HG03025 (cell line): ENCODE measurements around the gene UNC13B.
"Not testable (repeated sequence)": the region's sequence is repeated elsewhere in the genome, so short reads cannot be mapped to it uniquely, and the experiment has no call there.

ENCODE experiments used
- ATAC-seq: cut with Tn5 transposase; IDR thresholded peaks from one replicate; pipeline ENCODE4 v1.9.1; 2021; ENCODE audit warnings: mild to moderate bottlenecking, moderate library complexity; ENCODE audit not compliant: unreplicated experiment, low FRiP score

Gene UNC13B

DNA sequence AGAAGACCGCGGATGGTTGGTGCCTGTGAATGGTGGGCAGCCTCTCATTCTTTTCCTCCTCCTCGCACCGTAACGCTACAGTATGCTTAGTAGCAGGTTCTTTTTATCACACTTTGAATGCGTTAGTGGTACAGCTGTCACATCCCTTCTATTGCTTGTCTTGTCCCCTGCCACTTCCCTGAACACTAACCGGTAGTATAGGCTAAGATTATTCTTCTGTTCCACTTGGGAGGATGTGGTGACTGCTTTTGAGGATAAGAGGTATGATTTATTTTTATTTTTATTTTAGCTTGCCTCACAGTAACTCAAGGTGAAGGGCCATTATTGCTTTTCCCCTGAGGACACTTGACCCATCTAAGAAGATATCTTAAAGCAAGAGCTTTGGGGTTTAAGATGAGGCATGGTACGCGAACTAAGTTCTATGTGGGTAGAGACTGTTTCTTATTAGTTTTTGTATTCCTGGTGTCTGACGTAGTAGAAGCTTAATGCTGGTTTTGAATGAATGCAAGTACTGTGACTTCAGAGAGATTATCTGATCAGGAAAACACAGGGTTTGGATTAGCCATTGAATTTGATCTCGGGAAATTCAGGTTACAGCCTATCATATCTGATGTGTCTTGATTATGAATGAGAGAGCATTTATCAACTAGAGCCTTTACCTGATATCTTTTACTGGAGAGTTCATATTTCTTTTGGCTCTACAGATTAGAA lies 951 bp downstream of the UNC13B start:
- no peak for ATAC-seq

DNA sequence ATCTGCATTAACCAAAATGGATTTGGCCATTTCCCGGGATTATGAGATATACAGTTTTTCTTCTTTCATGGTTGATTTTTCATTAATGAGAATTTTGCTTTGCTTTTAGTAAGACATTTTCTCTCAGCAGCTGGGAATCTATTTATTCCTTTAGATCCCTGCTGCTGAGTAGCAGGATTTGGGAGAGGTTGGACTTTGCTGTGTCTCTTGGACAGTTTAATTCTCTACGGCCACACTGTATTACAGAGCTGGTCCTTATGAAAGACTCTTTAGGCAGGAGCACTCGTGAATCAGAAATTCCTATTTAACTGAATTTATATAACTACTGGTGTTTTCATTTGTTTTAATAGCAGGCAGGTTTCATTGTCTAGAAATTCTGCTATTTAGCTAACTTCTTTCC lies 1.6 kb downstream of the UNC13B start:
- no peak for ATAC-seq

DNA sequence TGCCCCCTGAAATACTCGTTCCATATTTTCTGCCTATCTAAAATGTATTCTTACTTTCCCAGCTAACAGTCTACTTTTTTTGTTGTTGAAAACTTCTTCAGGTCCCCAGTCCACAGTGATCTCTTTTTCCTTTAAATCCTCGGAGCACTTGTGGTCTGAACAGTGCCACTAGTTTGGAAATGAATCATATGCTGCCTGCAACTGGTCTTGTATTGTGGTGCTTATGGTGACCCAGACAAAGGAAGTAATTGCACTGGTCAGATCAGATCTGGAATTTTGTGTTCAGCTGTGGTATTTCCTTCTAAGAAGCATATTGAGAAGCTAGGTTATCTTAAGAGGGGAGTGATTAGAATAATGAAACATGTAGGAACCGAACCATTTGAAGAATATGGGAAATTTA lies 2.9 kb downstream of the UNC13B start:
- ATAC-seq: no peak

DNA sequence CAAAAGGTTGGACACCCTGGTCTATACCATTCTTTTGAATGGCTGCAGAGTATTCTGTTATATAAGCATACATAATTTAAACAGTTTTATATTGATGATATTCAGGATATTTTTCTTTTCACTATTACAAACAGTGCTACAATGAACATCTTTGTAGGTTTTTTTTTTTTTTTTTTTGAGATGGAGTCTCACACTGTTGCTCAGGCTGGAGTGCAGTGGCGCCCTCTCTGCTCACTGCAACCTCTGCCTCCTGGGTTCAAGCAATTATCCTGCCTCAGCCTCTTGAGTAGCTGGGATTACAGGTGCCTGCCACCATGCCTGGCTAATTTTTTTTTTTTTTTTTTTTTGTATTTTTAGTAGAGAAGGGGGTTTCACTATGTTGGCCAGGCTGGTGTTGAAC lies 5.6 kb downstream of the UNC13B start:
- ATAC-seq: not testable (repeated sequence)

DNA sequence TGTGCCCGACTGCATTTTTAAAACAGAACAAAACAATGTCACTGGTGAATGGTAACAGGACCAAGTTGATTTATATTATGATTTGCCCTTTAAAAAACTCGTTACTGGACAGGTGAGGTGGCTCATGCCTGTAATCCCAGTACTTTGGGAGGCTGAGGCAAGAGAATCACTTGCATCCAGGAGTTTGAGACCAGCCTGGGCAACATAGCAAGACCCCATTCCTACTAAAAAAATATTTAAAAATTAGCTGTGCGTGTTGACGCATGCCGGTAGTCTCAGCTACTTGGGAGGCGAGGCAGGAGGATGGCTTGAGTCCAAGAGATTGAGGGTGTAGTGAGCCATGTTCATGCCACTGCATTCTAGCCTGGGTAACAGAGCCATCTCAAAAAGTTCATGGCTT lies 7.2 kb downstream of the UNC13B start:
- ATAC-seq: no peak

DNA sequence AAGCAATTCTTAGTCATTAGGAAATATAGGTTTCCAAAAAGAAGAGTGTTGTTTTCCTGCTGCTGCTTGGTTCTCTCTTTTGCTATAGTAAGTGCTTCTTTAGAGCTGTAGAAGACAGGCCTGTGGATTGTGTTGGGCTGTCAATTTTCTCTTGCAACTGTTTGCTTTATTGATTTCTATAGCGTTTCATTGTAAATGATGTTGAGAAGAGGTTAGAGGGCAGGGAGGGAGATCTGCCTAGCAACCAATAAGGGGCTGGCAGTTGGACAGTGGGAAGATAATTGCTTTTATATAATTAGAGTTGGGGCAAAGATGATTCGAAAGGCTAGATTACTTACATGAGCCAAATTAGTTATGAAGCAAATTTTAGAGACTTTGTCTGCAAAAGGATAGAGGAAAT lies 11.1 kb downstream of the UNC13B start:
- no peak for ATAC-seq

DNA sequence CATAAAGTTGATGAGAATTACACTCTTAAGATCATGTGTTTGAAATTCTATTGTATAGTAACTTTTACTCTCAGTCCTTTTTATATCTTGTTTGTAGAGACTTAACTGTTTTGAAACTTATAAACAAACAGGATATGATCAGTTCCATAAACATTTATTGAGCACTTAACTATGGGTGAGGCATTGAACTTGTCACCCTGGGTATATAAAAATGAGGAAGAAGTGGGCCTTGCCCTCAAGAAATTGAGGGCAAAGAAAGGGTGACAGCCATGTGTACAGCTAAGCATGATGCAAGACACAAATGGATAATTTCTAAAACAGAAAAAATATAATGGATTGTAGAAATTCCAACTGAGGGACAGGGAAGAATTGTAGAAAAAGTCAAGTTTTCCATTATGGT lies 15.7 kb downstream of the UNC13B start:
- no peak for ATAC-seq

DNA sequence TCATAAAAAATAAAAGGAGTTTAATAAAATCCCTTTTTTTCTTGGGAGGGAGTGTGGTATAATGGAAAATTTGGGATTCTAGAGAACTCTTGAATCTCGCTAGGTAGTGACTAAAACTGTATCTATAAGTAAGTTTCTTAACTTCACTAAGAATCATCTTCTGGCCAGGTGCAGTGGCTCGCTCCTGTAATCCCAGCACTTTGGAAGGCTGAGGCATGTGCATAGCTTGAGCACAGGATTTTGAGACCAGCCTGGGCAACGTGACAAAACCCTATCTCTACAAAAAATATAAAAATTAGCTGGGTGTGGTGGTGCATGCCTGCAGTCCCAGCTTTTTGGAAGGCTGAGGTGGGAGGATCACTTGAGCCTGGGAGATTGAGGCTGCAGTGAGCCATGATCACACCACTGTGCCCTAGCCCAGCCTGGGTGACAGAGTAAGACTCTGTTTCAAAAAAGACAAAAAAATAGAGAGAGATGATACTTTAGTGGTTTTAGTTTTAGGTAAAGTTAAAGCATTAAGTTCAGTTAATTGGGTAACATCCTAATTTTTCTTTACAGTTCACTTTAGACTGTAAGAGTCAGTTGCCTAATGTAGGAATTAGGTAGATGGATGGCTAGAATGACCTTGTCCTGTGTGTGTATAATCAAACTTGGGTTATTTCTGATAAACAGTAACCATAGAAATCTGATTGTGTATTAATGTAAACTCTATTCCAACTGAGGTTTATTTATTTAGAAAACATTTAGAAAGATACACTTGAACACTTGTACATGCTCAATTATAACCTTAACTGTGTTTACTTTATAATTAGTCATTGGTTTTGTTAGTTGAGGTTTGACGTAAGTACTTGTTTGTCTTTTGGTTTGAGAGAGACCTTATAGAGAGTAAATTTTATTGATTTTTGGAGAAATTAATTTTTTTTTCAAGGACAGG lies 17.8 kb downstream of the UNC13B start:
- ATAC-seq: no peak

DNA sequence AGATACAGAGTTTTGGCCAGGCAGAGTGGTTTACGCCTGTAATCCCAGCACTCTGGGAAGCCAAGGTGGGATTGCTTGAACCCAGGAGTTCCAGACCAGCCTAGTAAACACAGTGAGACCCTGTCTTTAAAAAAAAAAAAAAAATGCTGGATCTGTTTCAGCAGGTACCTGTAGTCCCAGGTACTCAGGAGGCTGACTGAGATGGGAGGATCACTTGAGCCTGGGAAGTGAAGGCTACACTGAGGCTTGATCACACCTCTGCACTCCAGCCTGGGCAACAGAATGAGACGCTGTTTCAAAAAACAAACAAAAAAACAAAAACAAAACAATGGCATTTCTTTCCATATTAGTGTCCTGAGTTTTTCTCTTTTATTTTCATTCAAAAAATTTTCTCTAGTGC lies 19.0 kb downstream of the UNC13B start:
- no peak for ATAC-seq

DNA sequence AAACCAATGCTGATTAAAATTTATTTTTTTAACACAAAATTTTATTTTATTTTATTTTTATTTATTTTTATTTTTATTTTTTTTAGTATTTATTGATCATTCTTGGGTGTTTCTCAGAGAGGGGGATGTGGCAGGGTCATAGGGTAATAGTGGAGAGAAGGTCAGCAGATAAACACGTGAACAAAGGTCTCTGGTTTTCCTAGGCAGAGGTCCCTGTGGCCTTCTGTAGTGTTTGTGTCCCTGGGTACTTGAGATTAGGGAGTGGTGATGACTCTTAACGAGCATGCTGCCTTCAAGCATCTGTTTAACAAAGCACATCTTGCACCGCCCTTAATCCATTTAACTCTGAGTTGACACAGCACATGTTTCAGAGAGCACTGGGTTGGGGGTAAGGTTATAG lies 20.6 kb downstream of the UNC13B start:
- not testable (repeated sequence) for ATAC-seq

DNA sequence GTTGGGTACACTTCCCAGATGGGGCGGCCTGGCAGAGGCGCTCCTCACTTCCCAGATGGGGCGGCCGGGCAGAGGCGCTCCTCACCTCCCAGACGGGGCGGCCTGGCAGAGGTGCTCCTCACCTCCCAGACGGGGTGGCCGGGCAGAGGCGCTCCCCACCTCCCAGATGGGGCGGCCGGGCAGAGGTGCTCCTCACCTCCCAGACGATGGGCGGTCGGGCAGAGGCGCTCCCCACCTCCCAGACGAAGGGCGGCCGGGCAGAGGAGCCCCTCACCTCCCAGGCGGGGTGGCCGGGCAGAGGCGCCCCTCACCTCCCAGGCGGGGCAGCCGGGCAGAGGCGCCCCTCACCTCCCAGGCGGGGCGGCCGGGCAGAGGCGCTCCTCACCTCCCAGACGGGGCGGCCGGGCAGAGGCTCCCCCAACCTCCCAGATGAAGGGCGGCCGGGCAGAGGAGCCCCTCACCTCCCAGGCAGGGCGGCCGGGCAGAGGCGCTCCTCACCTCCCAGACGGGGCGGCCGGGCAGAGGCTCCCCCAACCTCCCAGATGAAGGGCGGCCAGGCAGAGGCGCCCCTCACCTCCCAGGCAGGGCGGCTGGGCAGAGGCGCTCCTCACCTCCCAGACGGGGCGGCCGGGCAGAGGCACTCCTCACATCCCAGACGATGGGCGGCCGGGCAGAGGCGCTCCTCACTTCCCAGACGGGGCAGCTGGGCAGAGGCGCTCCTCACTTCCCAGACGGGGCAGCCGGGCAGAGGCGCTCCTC lies 21.4 kb downstream of the UNC13B start:
- not testable (repeated sequence) for ATAC-seq

DNA sequence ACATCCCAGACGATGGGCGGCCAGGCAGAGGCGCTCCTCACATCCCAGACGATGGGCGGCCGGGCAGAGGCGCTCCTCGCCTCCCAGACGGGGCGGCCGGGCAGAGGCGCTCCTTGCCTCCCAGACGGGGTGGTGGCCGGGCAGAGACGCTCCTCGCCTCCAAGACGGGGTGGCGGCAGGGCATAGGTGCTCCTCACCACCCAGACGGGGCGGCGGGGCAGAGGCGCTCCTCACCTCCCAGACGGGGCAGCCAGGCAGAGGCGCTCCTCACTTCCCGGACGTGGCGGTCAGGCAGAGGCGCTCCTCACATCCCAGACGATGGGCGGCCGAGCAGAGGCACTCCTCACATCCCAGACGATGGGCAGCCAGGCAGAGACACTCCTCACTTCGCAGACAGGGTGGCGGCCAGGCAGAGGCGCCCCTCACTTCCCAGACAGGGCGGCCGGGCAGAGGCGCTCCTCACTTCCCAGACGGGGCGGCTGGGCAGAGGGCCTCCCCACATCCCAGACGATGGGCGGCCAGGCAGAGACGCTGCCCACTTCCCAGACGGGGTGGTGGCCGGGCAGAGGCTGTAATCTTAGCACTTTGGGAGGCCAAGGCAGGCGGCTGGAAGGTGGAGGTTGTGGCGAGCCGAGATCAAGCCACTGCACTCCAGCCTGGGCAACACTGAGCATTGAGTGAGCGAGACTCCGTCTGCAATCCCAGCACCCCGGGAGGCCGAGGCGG lies 22.1 kb downstream of the UNC13B start:
- not testable (repeated sequence) for ATAC-seq

DNA sequence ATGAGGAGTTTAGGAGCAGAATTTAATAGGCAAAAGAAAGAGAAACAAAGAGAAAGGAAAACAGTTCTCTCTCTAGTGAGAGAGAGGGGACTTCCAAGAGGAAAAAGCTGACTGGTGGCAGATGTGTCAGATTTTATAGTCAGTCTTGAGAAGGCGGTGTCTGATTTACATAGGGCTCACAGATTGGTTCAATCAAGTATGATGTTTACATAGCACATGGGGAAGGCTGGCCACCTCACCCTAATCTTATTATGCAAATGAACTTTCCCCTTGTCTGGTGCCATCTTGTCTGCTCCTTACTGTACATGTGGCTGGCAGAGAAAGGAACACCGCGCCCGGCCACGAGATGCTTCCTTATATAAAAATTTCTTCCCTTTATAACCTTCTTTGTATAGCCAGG lies 24.7 kb downstream of the UNC13B start:
- ATAC-seq: no peak

DNA sequence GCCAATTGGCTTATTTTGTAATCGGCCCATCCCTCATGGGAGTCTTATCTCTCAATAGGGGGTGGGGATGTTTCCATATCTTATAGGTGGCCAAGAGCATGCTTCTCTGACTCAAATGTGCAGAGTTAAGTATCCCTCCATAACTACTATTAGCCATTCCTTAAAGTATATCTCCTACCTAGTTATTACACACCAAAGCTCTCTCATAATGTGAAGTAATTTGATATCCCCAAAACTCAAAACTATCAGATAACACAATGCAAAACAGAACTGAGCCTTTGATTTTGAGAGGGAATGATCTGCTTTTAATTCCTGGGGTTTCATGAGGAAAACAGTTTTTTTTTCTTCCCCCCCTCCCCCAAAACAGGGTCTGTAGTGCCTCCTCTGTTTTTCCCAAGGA lies 28.4 kb downstream of the UNC13B start:
- no peak for ATAC-seq

DNA sequence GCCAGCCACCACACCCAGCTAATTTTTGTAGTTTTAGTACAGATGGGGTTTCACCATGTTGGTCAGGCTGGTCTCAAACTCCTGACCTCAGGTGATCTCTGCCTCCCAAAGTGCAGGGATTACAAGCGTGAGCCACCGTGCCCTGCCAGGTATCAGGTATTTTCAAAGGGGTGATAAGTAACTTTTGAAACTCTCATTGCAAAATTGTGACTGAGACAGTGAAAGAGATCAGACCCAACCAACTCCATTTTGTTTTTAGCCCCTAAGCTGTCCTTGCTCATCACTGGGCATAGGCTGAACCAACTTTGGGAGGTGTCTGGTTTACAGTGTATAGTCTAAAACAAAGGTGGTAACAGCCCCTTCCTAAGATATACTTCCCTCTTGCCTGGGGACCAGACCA lies 29.3 kb downstream of the UNC13B start:
- no peak for ATAC-seq

DNA sequence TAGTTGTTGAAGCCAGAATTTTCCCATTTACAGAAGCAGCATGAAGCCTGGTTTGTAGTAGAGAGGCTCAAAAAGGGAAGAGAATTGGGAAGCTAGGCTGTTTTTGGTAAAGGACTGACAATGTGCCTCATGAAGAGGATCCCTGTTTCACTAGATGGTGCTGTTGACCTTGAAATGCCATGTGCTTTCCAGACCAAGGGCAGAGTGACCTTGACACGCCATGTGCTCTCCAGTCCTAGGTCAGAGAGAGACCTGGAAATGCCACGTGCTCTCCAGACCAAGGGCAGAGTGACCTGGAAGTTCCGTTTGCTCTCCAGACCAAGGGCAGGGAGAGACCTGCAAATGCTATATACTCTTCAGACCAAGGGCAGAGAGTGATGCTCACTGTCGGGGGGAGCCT lies 32.0 kb downstream of the UNC13B start:
- ATAC-seq: no peak

DNA sequence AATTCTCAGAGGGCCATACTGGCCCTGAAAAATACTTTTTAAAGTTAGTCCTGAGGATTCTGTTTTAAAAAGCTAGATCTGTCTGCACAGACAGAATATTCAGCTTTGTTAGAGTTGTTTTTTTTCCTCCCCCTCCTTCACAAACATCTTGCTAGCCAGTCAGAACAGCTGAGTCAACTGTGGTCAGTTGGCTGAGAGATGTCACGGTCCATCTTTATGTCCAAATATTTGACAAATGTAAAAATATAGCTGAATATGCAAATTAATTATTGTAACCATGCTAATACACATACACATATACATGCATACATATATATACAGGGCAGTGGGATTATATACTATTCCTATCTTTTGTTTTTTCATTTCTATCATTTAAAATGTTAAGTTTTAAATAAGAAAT lies 33.9 kb downstream of the UNC13B start:
- no peak for ATAC-seq

DNA sequence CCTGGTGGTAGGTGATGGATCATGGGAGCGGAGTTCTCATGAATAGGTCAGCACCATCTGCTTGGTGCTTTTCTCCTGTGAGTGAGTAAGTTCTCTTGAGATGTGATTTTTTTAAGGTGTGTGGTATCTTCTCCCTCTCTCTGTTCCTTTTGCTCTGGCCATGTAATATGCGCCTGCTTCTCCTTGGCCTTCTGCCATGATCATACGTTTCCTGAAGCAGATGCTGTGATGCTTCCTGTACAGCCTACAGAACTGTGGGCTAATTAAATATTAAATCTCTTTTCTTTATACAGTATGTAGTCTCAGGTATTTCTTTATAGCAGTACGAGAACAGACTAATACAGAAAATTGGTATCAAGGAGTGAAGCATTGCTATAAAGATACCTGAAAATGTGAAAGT lies 36.4 kb downstream of the UNC13B start:
- ATAC-seq: no peak

DNA sequence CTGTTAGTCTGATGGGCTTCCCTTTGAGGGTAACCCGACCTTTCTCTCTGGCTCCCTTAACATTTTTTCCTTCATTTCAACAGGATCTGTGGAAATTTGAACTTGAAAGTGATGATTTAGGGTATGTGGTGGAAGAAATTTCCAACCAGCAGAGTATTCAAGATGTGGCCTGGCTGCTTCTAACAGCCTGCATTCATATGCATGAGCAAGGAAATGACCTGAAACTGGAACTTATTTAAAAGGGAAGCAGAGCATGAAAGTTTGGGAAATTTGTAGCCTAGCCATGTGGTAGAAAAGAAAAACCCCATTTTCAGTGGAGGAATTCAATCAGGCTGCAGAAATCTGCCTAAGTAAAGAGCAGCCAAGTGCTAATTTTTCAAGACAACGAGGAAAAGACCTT lies 41.7 kb downstream of the UNC13B start:
- no peak for ATAC-seq

DNA sequence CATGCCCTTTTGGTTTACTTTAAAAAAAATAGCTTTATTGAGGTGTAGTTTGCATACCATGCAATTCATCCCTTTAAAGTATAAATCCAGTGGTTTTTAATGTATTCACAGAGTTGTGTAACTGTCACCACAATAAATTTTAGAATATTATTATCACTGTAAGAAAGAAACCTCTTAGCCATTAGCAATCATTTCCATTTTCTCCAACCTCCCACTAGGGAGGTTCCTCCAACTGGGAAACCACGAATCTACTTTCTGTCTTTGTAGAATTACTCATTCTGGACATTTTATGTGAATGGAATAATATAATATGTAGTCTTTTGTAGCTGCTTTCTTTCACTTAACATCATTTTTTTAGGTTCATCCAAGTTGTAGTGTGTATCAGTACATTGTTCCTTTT lies 43.5 kb downstream of the UNC13B start:
- no peak for ATAC-seq

DNA sequence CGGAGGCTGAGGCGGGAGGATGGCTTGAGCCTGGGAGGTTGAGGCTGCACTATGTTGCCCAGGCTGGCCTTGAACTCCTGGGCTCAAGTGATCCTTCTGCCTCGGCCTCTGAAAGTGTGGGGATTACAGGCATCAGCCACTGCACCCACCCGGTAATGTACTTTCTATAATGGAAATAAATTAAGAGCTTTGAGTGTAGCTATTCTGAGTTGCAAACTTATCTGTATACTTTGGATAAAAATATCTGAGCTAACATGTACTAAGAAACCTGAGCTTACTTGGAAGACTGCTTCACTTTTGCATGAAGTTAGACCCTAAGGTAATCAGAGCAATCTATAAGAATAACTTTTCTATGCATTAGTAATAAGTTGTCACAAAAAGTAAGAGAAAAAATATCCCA lies 50.0 kb downstream of the UNC13B start:
- no peak for ATAC-seq
